DND-41 (cell line): ENCODE data around the gene OPCML.

Experiments
- CTCF ChIP-seq: IDR thresholded peaks from 2 replicates; pipeline ENCODE4 v1.5.1; 2012; ENCODE audit warnings: borderline replicate concordance, low read length, moderate library complexity, mild to moderate bottlenecking; ENCODE audit not compliant: poor library complexity, severe bottlenecking; ENCODE audit errors: extremely low read depth
- EZH2 ChIP-seq: IDR thresholded peaks from 3 replicates; pipeline ENCODE4 v1.6.1; 2012; ENCODE audit warnings: borderline replicate concordance, low read depth, mild to moderate bottlenecking, moderate library complexity, low read length, inconsistent platforms; ENCODE audit not compliant: severe bottlenecking

DNA sequence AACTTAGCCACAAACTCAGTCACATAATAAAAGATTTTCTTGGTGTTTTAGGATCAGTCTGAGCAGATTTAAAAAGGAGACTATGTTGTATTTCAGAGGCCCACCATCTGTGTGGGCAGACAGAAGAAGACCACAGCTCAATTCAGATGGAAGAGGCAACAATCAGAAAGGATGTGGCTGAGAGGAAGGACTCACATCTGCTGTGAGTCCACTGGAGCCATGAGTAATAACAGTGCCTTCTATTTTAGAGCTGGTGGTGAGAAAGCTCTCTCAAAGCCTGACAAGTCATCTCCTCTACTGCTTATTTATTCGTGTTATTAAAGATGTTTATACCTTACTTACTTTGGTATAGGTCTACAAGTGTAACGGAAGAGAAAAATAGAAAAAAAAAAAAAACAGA, 357.2 kb downstream of the OPCML start:
- no peak for TF ChIP-seq CTCF
- no peak for TF ChIP-seq EZH2
